ENCODE results near the gene POFUT2. TPM values are rescaled to one million over a fixed set of nuclear protein-coding genes. Genes with fewer than 3 reads are reported as not detected.

The POFUT2 gene, protein sequence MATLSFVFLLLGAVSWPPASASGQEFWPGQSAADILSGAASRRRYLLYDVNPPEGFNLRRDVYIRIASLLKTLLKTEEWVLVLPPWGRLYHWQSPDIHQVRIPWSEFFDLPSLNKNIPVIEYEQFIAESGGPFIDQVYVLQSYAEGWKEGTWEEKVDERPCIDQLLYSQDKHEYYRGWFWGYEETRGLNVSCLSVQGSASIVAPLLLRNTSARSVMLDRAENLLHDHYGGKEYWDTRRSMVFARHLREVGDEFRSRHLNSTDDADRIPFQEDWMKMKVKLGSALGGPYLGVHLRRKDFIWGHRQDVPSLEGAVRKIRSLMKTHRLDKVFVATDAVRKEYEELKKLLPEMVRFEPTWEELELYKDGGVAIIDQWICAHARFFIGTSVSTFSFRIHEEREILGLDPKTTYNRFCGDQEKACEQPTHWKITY
- 10 to 100 TPM; 34.1 to 35.7 TPM for total RNA-seq
- 10 to 100 TPM; 17.9 to 18.1 TPM for polyA plus RNA-seq
- long read RNA-seq, donor 1, transcript POFUT2-203 (9 exons, 2,871 nt): major isoform, 11 of 13 reads
- long read RNA-seq, donor 1, partial matches to known transcripts: 0 of 13 reads
- long read RNA-seq, donor 1, other reads (novel, unspliced or antisense): 0 of 13 reads
- long read RNA-seq, donor 2, full-length matches to known transcripts: 3 of 3 reads
- long read RNA-seq, donor 2, partial matches to known transcripts: 0 of 3 reads
- long read RNA-seq, donor 2, other reads (novel, unspliced or antisense): 0 of 3 reads
- long read RNA-seq, donor 3, partial matches to known transcripts: 8 of 25 reads
- long read RNA-seq, donor 3, other reads (novel, unspliced or antisense): 15 of 25 reads
- long read RNA-seq, donor 4, partial matches to known transcripts: 0 of 10 reads
- long read RNA-seq, donor 4, other reads (novel, unspliced or antisense): 10 of 10 reads
- long read RNA-seq, donor 5, transcript POFUT2-203 (9 exons, 2,871 nt): major isoform, 12 of 14 reads
- long read RNA-seq, donor 5, partial matches to known transcripts: 0 of 14 reads
- long read RNA-seq, donor 5, other reads (novel, unspliced or antisense): 0 of 14 reads

DNA sequence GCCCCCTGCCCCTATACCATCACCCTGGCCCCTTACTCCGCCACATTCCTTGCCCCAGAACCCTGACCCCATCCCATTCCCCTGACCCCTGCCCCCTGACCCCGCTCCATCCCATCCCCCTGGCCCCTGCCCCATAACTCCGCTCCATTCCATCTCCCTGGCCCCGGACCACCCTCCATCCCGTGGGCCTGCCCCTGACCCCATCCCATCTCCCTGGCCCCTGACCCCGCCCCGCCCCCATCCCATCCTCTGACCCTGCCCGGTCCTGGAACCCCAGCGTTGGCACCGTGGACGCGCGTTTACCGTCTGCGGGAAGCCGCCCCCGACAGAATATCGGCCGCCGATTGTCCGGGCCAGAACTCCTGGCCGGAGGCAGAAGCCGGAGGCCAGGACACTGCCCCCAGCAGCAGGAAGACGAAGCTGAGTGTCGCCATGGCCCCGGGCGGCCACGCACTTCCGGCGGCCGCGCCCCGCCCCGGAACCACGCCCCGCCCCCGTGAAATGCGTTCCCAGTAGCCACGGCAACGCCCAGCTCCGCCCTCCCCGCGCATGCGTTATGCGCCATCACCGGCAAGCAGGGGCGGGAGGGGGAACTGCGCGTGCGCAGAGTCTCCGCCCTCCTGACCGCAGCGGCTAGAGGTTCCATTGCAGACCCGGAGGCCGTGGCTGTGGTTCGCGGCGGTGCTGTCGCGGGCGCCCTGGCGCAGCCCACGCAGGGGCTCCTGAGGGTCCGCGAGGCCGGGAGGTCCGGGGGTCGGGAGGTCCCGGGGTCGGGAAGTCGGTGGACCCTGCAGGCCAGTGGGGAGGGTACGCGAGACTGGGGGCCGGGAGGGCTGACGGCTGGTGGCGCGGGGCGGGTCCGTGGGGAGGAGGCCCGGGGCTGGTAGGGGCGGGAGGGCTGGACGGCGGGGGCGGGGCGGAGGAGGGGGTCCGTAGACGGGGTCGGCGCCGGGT is at the start of gene POFUT2:
TSS of gene POFUT2 (minus strand) at position 458 of the 954 bp plus-strand sequence. CDS start at position 434, 24 bp downstream.
- 1% methylated on average over 63 to 90 of the region's 90 CpGs for WGBS, 2 donors
- TF ChIP-seq, protein P1, sequence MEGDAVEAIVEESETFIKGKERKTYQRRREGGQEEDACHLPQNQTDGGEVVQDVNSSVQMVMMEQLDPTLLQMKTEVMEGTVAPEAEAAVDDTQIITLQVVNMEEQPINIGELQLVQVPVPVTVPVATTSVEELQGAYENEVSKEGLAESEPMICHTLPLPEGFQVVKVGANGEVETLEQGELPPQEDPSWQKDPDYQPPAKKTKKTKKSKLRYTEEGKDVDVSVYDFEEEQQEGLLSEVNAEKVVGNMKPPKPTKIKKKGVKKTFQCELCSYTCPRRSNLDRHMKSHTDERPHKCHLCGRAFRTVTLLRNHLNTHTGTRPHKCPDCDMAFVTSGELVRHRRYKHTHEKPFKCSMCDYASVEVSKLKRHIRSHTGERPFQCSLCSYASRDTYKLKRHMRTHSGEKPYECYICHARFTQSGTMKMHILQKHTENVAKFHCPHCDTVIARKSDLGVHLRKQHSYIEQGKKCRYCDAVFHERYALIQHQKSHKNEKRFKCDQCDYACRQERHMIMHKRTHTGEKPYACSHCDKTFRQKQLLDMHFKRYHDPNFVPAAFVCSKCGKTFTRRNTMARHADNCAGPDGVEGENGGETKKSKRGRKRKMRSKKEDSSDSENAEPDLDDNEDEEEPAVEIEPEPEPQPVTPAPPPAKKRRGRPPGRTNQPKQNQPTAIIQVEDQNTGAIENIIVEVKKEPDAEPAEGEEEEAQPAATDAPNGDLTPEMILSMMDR (IDR thresholded peaks at IDR 0.05; ENCODE audit: control extremely low read depth, extremely low read depth): no peak
- H3K36me3 ChIP-seq (ENCODE audit: control insufficient read depth in 4 of 4, insufficient read depth in 4 of 4, low read length in 4 of 4): peaks cover 9 to 27% (median 23%) of the 10 kb centered on the region in 4 donors
- peak within 1 kb of the TSS; percentile 81 for H3K4me3 ChIP-seq
- no peaks in the 10 kb centered on the region for H3K9me3 ChIP-seq (ENCODE audit: control insufficient read depth in 4 of 4, insufficient read depth in 3 of 4, low read length in 3 of 4)
- DNase-seq (peak; percentile 97 to 98 (median 98)), ATAC-seq (ENCODE audit: insufficient read depth, low FRiP score) (peak; percentile 87)
- H3K4me1 ChIP-seq (ENCODE audit: control insufficient read depth in 5 of 5, insufficient read depth in 5 of 5, low read length in 5 of 5): peaks cover 0 to 21% (median 4%) of the 10 kb centered on the region in 5 donors
- H3K27me3 ChIP-seq (ENCODE audit: control insufficient read depth in 3 of 3, insufficient read depth in 3 of 3, low read length in 2 of 3): no peaks in the 10 kb centered on the region
- H3K27ac ChIP-seq (ENCODE audit: low read depth in 1 of 2, low read length in 1 of 2): peak within 1 kb of the TSS; percentile 90 to 92
- H3K9ac ChIP-seq (ENCODE audit: insufficient read depth in 1 of 2, low read length in 2 of 2): peak within 1 kb of the TSS in 1 of 2 donors; percentile 25

DNA sequence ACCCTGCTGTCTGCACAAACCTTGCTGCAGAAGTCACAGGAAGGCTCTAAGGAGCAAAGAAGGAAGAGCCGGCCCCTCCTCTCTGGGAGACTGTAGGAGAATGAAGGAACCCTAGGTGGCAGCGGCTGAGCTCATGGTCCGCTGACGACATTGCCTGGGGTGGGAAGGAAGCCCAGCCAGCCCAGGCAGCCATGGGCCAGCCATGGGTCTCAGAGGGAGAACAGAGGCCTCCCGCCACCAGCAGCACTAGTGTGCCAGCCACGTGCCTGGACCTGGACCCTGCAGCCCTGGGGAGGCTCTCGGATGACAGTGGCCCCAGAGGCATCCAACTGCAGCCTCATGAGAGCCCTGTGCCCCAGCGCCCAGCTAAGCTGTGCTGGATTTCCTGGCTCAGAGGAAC is 49.2 kb upstream of the POFUT2 start:
- DNase-seq (peak in 2 of 3 donors; percentile 32 to 63), ATAC-seq (ENCODE audit: insufficient read depth, low FRiP score) (no peak)
- no peak overlapping the region for H3K27ac ChIP-seq (ENCODE audit: low read depth in 1 of 2, low read length in 1 of 2)
- H3K9me3 ChIP-seq (ENCODE audit: control insufficient read depth in 4 of 4, insufficient read depth in 3 of 4, low read length in 3 of 4): no peaks in the 10 kb centered on the region
- TF ChIP-seq, protein P1 (IDR thresholded peaks at IDR 0.05; ENCODE audit: control extremely low read depth, extremely low read depth): no peak
- no peaks in the 10 kb centered on the region for H3K36me3 ChIP-seq (ENCODE audit: control insufficient read depth in 4 of 4, insufficient read depth in 4 of 4, low read length in 4 of 4)
- H3K4me3 ChIP-seq: no peak overlapping the region
- H3K4me1 ChIP-seq (ENCODE audit: control insufficient read depth in 5 of 5, insufficient read depth in 5 of 5, low read length in 5 of 5): peaks cover 0 to 25% (median 6%) of the 10 kb centered on the region in 5 donors
- WGBS, 2 donors: 63 to 73% methylated on average over 8 of the region's 8 CpGs
- peaks cover 0 to 2% (median 0%) of the 10 kb centered on the region in 3 donors for H3K27me3 ChIP-seq (ENCODE audit: control insufficient read depth in 3 of 3, insufficient read depth in 3 of 3, low read length in 2 of 3)
- no peak overlapping the region for H3K9ac ChIP-seq (ENCODE audit: insufficient read depth in 1 of 2, low read length in 2 of 2)

DNA sequence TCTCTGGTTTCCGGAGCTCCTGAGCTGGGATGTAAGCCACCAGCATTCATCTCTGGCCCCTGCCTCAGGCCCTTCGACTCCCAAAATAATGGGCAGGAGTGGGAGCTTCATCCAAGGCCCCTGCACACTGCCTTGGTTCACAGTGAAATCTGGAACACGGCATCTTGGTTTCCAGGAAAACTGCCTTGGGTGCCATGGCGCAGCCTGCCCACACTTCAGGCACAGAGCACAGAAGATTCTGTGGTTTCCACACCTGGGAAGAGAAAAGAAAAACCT is 48.8 kb upstream of the POFUT2 start:
- no peaks in the 10 kb centered on the region for H3K9me3 ChIP-seq (ENCODE audit: control insufficient read depth in 4 of 4, insufficient read depth in 3 of 4, low read length in 3 of 4)
- TF ChIP-seq, protein P1 (IDR thresholded peaks at IDR 0.05; ENCODE audit: control extremely low read depth, extremely low read depth): no peak
- H3K4me3 ChIP-seq: no peak overlapping the region
- H3K4me1 ChIP-seq (ENCODE audit: control insufficient read depth in 5 of 5, insufficient read depth in 5 of 5, low read length in 5 of 5): peaks cover 0 to 26% (median 9%) of the 10 kb centered on the region in 5 donors
- no peaks in the 10 kb centered on the region for H3K36me3 ChIP-seq (ENCODE audit: control insufficient read depth in 4 of 4, insufficient read depth in 4 of 4, low read length in 4 of 4)
- peaks cover 0 to 2% (median 0%) of the 10 kb centered on the region in 3 donors for H3K27me3 ChIP-seq (ENCODE audit: control insufficient read depth in 3 of 3, insufficient read depth in 3 of 3, low read length in 2 of 3)
- no peak overlapping the region for H3K9ac ChIP-seq (ENCODE audit: insufficient read depth in 1 of 2, low read length in 2 of 2)
- ATAC-seq (ENCODE audit: insufficient read depth, low FRiP score) (no peak), DNase-seq (no peak)
- 77 to 91% methylated on average over 4 of the region's 4 CpGs for WGBS, 2 donors
- H3K27ac ChIP-seq (ENCODE audit: low read depth in 1 of 2, low read length in 1 of 2): no peak overlapping the region
